K562 (cell line): ENCODE results near the gene OPA3. TPM values are rescaled to one million over a fixed set of nuclear protein-coding genes. Genes with fewer than 3 reads are reported as not detected.
A peak's percentile ranks its signal among the peaks of the same experiment; 100 is the strongest.
"Not testable (repeated sequence)": the region's sequence is repeated elsewhere in the genome, so short reads cannot be mapped to it uniquely, and the experiment has no call there.

ENCODE experiments used
- ATAC-seq: fragments of 200-7000 bp; cut with Tn5 transposase; 3 replicates; pipeline ENCODE4 v1.9.1; 2020; ENCODE audit warnings: moderate library complexity
- BruUV-seq: library from RNA; stranded (reverse); fragments of 400-500 nt; replicated peaks from 2 replicates; lab custom pipeline; 2021; lab: Mats Ljungman, UMichigan
- CTCF ChIA-PET: fragments of 300-600 bp; formaldehyde crosslinking; extraction: SDS; loops from one replicate; lab custom pipeline; 2021; ENCODE audit warnings: low intra/inter-chr PET ratio; lab: Yijun Ruan, JAX
- POLR2A ChIA-PET: fragments of 300-600, 350-650 bp; sonication (Branson Sonifier 250); formaldehyde crosslinking; extraction: SDS; loops from one replicate; lab custom pipeline; 2021; ENCODE audit warnings: antibody characterized with exemption, inconsistent platforms; lab: Yijun Ruan, JAX
- DNase-seq, 4 experiments: peaks; one replicate each; pipeline versions ENCODE4 v3.0.0 to v3.0.0-alpha.2; 2011 to 2018; ENCODE audit warnings: low spot score in 3 of 4, mixed read lengths in 3 of 4; ENCODE audit errors: extremely low read depth in 1 of 4
- FAIRE-seq: peaks from 2 replicates; lab custom pipeline; 2011; peaks lifted over from hg19 to GRCh38; lab: Jason Lieb, UNC
- H2AFZ ChIP-seq: 2 replicates; pipeline ENCODE4 v1.6.0; 2011; ENCODE audit warnings: low read depth, low read length, control low read depth, inconsistent platforms
- H3K27ac ChIP-seq: fragments of 200-600 bp; 3 replicates; pipeline ENCODE4 v1.8.0; 2011; ENCODE audit warnings: low read depth, mild to moderate bottlenecking, control low read depth, inconsistent platforms, low read length, moderate library complexity, mixed read lengths; ENCODE audit errors: extremely low read depth
- H3K27me3 ChIP-seq, 2 experiments: fragments of 300-600 bp in 1 of 2; 2 replicates in 1 of 2; 3 replicates in 1 of 2; pipeline versions ENCODE4 v1.6.0 to v1.8.0; 2011; ENCODE audit warnings: inconsistent platforms in 2 of 2, low read length in 2 of 2, mild to moderate bottlenecking in 1 of 2, mixed read lengths in 1 of 2, moderate library complexity in 1 of 2; ENCODE audit not compliant: control insufficient read depth in 2 of 2, insufficient read depth in 2 of 2
- H3K36me3 ChIP-seq: fragments of 300-600 bp; 3 replicates; pipeline ENCODE4 v1.8.0; 2011; ENCODE audit warnings: mild to moderate bottlenecking, low read length, inconsistent platforms; ENCODE audit not compliant: control insufficient read depth, insufficient read depth
- H3K4me1 ChIP-seq, 2 experiments: fragments of 200-600 bp in 1 of 2; replicated peaks in 1 of 2; 2 replicates in 1 of 2; 3 replicates in 1 of 2; pipeline versions ENCODE4 v1.5.1 to v1.8.0; 2011; ENCODE audit warnings: inconsistent platforms in 2 of 2, low read length in 2 of 2, mild to moderate bottlenecking in 1 of 2, mixed read lengths in 1 of 2, moderate library complexity in 1 of 2; ENCODE audit not compliant: control insufficient read depth in 2 of 2, insufficient read depth in 2 of 2
- H3K4me2 ChIP-seq: 2 replicates; pipeline ENCODE4 v1.6.1; 2011; ENCODE audit warnings: low read length, control low read depth, inconsistent platforms, mixed read lengths; ENCODE audit not compliant: insufficient read depth
- H3K4me3 ChIP-seq: fragments of 200-600 bp; sonication (generic), shearing (Covaris generic); 2 replicates; pipeline ENCODE4 v1.5.1; 2016; ENCODE audit warnings: control low read depth, inconsistent platforms
- H3K79me2 ChIP-seq: fragments of 200-600 bp; 3 replicates; pipeline ENCODE4 v1.8.0; 2011; ENCODE audit warnings: low read length, inconsistent platforms; ENCODE audit not compliant: control insufficient read depth, insufficient read depth
- H3K9ac ChIP-seq, 2 experiments: 2 replicates each; pipeline versions ENCODE4 v1.6.0 to v1.6.1; 2011; ENCODE audit warnings: low read depth in 2 of 2, low read length in 2 of 2, control low read depth in 1 of 2, inconsistent platforms in 1 of 2, mild to moderate bottlenecking in 1 of 2, mixed read lengths in 1 of 2; ENCODE audit not compliant: insufficient read depth in 1 of 2
- H3K9me1 ChIP-seq: one replicate; pipeline ENCODE4 v1.6.0; 2011; ENCODE audit warnings: inconsistent platforms, mild to moderate bottlenecking, low read length, moderate library complexity; ENCODE audit not compliant: control insufficient read depth, insufficient read depth
- H3K9me3 ChIP-seq: replicated peaks from 2 replicates; pipeline ENCODE4 v1.5.1; 2011; ENCODE audit warnings: low read depth, low read length, inconsistent platforms; ENCODE audit not compliant: control insufficient read depth, insufficient read depth
- H4K20me1 ChIP-seq: replicated peaks from 2 replicates; pipeline ENCODE4 v1.6.1; 2011; ENCODE audit warnings: low read length, inconsistent platforms, mixed read lengths; ENCODE audit not compliant: control insufficient read depth, insufficient read depth
- DMBX1 ChIP-seq: fragments of 250-450 bp; sonication (Bioruptor Pico); IDR thresholded peaks from 2 replicates; pipeline ENCODE4 v1.8.0; 2022; ENCODE audit warnings: inconsistent platforms, mild to moderate bottlenecking, moderate library complexity, borderline replicate concordance
- KAT7 ChIP-seq: sonication (generic); formaldehyde crosslinking; IDR thresholded peaks from 2 replicates; pipeline ENCODE4 v1.8.0; 2022; ENCODE audit warnings: missing genetic modification reagents, mild to moderate bottlenecking, borderline replicate concordance
- POLR2A ChIP-seq: fragments of 450-650 bp; conservative IDR thresholded peaks from 2 replicates; pipeline ENCODE4 v1.6.1; 2016
- ZNF263 ChIP-seq: sonication (generic); formaldehyde crosslinking; IDR thresholded peaks from 2 replicates; pipeline ENCODE4 v1.8.0; 2022; ENCODE audit warnings: mild to moderate bottlenecking, missing genetic modification reagents, borderline replicate concordance
- WGBS: fragments of 100-300 bp; shearing (Covaris generic); methylation state at CpG from one replicate; pipeline ENCODE4 v1.1.6; 2016; ENCODE audit warnings: low coverage, mixed read lengths; ENCODE audit not compliant: insufficient coverage; ENCODE audit errors: missing lambda C conversion rate; 5-methylcytosine and 5-hydroxymethylcytosine counted together
- in situ Hi-C: fragments of 300-500 bp; cut with MboI; formaldehyde crosslinking; loops from 4 replicates; pipeline ENCODE4 v1.15.0; 2018; ENCODE audit warnings: inconsistent platforms, mixed read lengths
- intact Hi-C: fragments of 100-400 bp; cut with micrococcal nuclease; formaldehyde crosslinking; loops from 2 replicates; pipeline ENCODE4 v1.14.2; 2022
- polyA plus RNA-seq, 8 experiments: library from polyadenylated mRNA; depleted of rRNA in 4 of 8; stranded (reverse) in 5 of 8; unstranded in 3 of 8; fragments of >200 nt; fragmentation: Nextera tagmentation in 2 of 8; fragmentation: Illumina TruSeq in 1 of 8; extraction: Ambion mirVana in 2 of 8; extraction: Trizol in 1 of 8; gene quantifications; 2 replicates each; pipeline versions ENCODE4 v1.2.1 to v1.2.3, GENCODE V29; 2011 to 2014; ENCODE audit warnings: inconsistent platforms in 1 of 8, missing spikeins in 1 of 8
- total RNA-seq, 7 experiments: library from RNA; depleted of rRNA in 6 of 7; stranded (reverse); fragments of >200 nt in 6 of 7; fragmentation: Illumina TruSeq in 2 of 7; extraction: Trizol in 2 of 7; gene quantifications; 2 replicates each; pipeline versions ENCODE4 v1.2.1 to v1.2.3, GENCODE V29; 2011 to 2021; ENCODE audit warnings: low replicate concordance in 1 of 7
- TF ChIP-seq, protein P1 (sequence below), 2 experiments: fragments of 450-650 bp; formaldehyde crosslinking in 1 of 2; IDR thresholded peaks; 2 replicates each; pipeline versions ENCODE4 v1.4.0 to v1.6.1; 2014 to 2020; ENCODE audit warnings: mild to moderate bottlenecking in 2 of 2, borderline replicate concordance in 1 of 2, low read depth in 1 of 2
- TF ChIP-seq, protein P2 (sequence below): fragments of 200-800 bp; sonication (Bioruptor generic); IDR thresholded peaks from 2 replicates; pipeline ENCODE4 v1.6.1; 2017; ENCODE audit warnings: missing genetic modification characterization, missing compliant biosample characterization

The OPA3 gene
- total and polyA plus RNA-seq, 9 of the 15 experiments (the other 6 are each of a cell fraction or from before 2014, with no cell fraction given), result 1.4 to 18.8 (median 9.0) TPM

DNA sequence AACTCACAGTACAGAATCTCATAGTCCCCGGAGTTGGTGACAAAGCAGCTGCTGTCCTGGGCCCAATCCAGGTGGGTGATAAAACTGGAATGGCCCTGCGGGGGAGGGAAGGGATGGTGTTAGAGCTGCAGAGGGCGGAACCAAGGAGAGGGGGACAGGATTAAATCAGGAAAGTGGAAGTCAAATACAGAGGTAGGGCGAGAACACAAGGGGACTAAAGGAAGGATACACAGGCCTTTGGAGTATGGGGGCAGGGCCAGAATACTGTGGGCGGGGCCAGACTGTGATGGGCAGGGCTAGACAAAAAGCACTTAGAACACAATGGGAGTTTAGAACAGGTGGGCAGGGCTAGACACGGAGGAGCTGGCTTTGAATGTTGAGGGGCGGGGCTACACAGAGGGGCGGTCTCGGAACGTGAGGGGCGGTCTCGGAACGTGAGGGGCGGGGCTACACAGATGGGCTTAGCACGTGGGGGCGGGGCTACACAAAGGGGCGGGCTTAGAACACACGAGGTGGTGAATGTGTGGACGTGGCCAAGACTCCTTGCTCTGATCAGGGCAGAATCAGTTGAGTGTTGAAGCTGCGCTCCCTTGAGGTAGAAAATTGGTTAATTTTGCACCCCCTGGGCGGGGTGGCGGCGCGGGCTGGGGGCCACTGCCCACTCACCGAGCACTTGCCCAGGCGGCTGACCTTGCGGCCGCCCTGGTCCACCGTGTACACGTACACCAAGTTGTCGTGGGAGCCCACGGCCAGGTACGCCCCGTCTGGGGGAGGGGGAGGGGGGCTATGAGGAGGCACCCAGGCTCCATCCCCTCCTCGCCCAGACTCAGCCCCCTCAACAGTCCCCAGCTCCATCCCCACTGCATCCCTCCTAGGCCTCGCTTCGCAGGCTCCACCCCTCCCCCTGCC, 31.4 kb upstream of the OPA3 start (continued):
- no peak for TF ChIP-seq KAT7 (CRISPR knock-in tag)
- TF ChIP-seq, protein P1, sequence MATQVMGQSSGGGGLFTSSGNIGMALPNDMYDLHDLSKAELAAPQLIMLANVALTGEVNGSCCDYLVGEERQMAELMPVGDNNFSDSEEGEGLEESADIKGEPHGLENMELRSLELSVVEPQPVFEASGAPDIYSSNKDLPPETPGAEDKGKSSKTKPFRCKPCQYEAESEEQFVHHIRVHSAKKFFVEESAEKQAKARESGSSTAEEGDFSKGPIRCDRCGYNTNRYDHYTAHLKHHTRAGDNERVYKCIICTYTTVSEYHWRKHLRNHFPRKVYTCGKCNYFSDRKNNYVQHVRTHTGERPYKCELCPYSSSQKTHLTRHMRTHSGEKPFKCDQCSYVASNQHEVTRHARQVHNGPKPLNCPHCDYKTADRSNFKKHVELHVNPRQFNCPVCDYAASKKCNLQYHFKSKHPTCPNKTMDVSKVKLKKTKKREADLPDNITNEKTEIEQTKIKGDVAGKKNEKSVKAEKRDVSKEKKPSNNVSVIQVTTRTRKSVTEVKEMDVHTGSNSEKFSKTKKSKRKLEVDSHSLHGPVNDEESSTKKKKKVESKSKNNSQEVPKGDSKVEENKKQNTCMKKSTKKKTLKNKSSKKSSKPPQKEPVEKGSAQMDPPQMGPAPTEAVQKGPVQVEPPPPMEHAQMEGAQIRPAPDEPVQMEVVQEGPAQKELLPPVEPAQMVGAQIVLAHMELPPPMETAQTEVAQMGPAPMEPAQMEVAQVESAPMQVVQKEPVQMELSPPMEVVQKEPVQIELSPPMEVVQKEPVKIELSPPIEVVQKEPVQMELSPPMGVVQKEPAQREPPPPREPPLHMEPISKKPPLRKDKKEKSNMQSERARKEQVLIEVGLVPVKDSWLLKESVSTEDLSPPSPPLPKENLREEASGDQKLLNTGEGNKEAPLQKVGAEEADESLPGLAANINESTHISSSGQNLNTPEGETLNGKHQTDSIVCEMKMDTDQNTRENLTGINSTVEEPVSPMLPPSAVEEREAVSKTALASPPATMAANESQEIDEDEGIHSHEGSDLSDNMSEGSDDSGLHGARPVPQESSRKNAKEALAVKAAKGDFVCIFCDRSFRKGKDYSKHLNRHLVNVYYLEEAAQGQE (IDR thresholded peaks at IDR 0.05; ENCODE audit: borderline replicate concordance), result no peak
- TF ChIP-seq, protein P1 (CRISPR knock-in tag; IDR thresholded peaks at IDR 0.05; ENCODE audit: low read depth), result no peak
- no peak for TF ChIP-seq DMBX1 (CRISPR knock-in tag)
- no peak for TF ChIP-seq ZNF263 (CRISPR knock-in tag)
- peak; percentile 78 for TF ChIP-seq POLR2A
- TF ChIP-seq, protein P2, sequence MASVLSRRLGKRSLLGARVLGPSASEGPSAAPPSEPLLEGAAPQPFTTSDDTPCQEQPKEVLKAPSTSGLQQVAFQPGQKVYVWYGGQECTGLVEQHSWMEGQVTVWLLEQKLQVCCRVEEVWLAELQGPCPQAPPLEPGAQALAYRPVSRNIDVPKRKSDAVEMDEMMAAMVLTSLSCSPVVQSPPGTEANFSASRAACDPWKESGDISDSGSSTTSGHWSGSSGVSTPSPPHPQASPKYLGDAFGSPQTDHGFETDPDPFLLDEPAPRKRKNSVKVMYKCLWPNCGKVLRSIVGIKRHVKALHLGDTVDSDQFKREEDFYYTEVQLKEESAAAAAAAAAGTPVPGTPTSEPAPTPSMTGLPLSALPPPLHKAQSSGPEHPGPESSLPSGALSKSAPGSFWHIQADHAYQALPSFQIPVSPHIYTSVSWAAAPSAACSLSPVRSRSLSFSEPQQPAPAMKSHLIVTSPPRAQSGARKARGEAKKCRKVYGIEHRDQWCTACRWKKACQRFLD, result no peak

DNA sequence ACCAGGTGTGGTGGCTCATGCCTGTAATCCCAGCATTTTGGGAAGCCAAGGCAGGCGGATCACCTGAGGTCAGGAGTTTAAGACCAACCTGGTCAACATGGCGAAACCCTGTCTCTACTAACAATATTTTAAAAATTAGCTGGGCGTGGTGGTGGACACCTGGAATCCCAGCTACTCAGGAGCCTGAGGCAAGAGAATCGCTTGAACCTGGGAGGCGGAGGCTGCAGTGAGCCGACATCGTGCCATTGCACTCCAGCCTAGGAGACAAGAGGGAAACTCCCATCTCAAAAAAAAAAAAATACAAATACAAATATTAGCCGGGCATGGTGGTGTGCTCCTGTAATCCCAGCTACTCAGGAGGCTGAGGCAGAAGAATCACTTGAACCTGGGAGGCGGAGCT, 30.5 kb upstream of the OPA3 start:
- Histone ChIP-seq H3K36me3 (peaks cover 72% of the 10 kb centered on the region; the same call in 2 of the 3 replicates), H3K4me1 (peaks cover 11 to 18% of the 10 kb centered on the region in 2 experiments)
- H2AFZ ChIP-seq, H3K9me3 ChIP-seq, DNase-seq, H3K9ac ChIP-seq, H3K4me2 ChIP-seq, H3K27me3 ChIP-seq, BruUV-seq, CTCF ChIA-PET, H4K20me1 ChIP-seq, H3K79me2 ChIP-seq, ATAC-seq, H3K27ac ChIP-seq, H3K9me1 ChIP-seq, H3K4me3 ChIP-seq, FAIRE-seq, intact Hi-C loops, in situ Hi-C loops: not testable (repeated sequence)
- POLR2A ChIA-PET, result interaction anchor here (1.4 kb wide), 1 partner anchor 11 kb away, joined by 12 read pairs; no protein-coding TSS in a partner anchor
- whole genome bisulfite sequencing, result 98% methylated on average over 8 of the region's 9 CpGs
